ENCODE results near the gene CSTF2T. TPM values are rescaled to one million over a fixed set of nuclear protein-coding genes. Genes with fewer than 3 reads are reported as not detected.

Gene CSTF2T
- total RNA-seq, 1 experiment from 2014 or later: 42.1 TPM

DNA sequence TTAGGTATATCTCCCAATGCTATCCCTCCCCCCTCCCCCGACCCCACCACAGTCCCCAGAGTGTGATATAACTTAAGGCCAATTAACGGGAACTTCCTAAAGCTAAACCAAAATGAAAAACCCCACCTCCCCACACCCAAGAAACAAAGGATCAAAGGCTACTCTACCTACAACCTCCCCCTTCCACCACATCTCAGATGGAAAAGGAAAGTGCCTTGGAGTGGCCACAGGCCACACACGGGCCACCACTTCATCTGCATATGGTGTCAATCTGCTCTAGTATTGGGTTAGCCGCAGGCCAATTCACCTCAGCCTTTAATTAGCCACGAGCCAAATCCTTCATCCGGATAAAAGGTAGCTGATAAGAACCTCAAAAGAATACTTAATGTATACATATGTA is 19.6 kb downstream of the CSTF2T start:
- Histone ChIP-seq H3K27ac (ENCODE audit: insufficient read length, low read depth, low read length) (no peak overlapping the region), H3T11ph (ENCODE audit: low read length) (no peak overlapping the region), H3K18ac (ENCODE audit: insufficient read length, low read depth, low read length) (no peak overlapping the region), H3K9ac (ENCODE audit: extremely low read depth, insufficient read length, low read length) (no peak overlapping the region), H3K9me3 (ENCODE audit: control insufficient read depth, low read depth, low read length) (no peaks in the 10 kb centered on the region), H2AK5ac (ENCODE audit: insufficient read length, low read length) (no peak overlapping the region), H4K91ac (ENCODE audit: insufficient read length, low read depth, low read length) (no peak overlapping the region), H3K14ac (ENCODE audit: insufficient read depth, low read length) (no peak overlapping the region), H3K56ac (ENCODE audit: insufficient read length, low read depth, low read length) (no peak overlapping the region), H2BK20ac (ENCODE audit: low read depth, low read length, poor library complexity, severe bottlenecking) (no peak overlapping the region), H4K20me1 (ENCODE audit: control insufficient read depth, insufficient read depth, insufficient read length) (no peaks in the 10 kb centered on the region), H2BK120ac (ENCODE audit: low read depth, low read length, poor library complexity, severe bottlenecking) (no peak overlapping the region), H4K5ac (ENCODE audit: insufficient read length, low read depth, low read length) (no peak overlapping the region), H3K23ac (ENCODE audit: insufficient read length, low read depth, low read length) (no peak overlapping the region), H2BK5ac (ENCODE audit: insufficient read length, low read length) (no peak overlapping the region), H3K23me2 (ENCODE audit: insufficient read length, low read depth, low read length, poor library complexity, severe bottlenecking) (no peaks in the 10 kb centered on the region), H3K4me2 (ENCODE audit: insufficient read depth, insufficient read length, low read length) (no peak overlapping the region), H3K27me3 (ENCODE audit: insufficient read depth, low read length) (no peaks in the 10 kb centered on the region), H2AFZ (ENCODE audit: low read length) (no peak overlapping the region), H3K79me1 (ENCODE audit: insufficient read depth, low read depth, low read length, poor library complexity, severe bottlenecking) (no peaks in the 10 kb centered on the region), H3K4ac (ENCODE audit: low read depth, low read length) (no peak overlapping the region), H3K4me1 (ENCODE audit: insufficient read depth, low read length) (no peaks in the 10 kb centered on the region), H3K79me2 (ENCODE audit: insufficient read depth, low read length) (no peaks in the 10 kb centered on the region), H4K8ac (replicated peaks; ENCODE audit: insufficient read length, low read depth, low read length) (no peak overlapping the region), H2BK15ac (ENCODE audit: low read depth, low read length) (no peak overlapping the region), H2BK12ac (ENCODE audit: insufficient read length, low read depth, low read length) (no peak overlapping the region)
- TF ChIP-seq, protein P1, sequence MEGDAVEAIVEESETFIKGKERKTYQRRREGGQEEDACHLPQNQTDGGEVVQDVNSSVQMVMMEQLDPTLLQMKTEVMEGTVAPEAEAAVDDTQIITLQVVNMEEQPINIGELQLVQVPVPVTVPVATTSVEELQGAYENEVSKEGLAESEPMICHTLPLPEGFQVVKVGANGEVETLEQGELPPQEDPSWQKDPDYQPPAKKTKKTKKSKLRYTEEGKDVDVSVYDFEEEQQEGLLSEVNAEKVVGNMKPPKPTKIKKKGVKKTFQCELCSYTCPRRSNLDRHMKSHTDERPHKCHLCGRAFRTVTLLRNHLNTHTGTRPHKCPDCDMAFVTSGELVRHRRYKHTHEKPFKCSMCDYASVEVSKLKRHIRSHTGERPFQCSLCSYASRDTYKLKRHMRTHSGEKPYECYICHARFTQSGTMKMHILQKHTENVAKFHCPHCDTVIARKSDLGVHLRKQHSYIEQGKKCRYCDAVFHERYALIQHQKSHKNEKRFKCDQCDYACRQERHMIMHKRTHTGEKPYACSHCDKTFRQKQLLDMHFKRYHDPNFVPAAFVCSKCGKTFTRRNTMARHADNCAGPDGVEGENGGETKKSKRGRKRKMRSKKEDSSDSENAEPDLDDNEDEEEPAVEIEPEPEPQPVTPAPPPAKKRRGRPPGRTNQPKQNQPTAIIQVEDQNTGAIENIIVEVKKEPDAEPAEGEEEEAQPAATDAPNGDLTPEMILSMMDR (conservative IDR thresholded peaks at IDR 0.05): no peak
- Mint-ChIP-seq H3K27me3 (ENCODE audit: low read depth) (no peaks in the 10 kb centered on the region), H3K9me3 (no peaks in the 10 kb centered on the region), H3K4me3 (no peak overlapping the region), H3K36me3 (ENCODE audit: insufficient read depth in 1 of 3, low read depth in 3 of 3) (no peaks in the 10 kb centered on the region), H3K4me1 (peaks cover 2 to 12% of the 10 kb centered on the region in 2 experiments), H3K27ac (no peak overlapping the region)
- no CpG with 5 or more reads among the region's 6 CpGs for WGBS (ENCODE audit: extremely low coverage, insufficient read length, low lambda C conversion rate)
- no peak for DNase-seq
